ENCODE data around the gene XYLB.

The XYLB gene

DNA sequence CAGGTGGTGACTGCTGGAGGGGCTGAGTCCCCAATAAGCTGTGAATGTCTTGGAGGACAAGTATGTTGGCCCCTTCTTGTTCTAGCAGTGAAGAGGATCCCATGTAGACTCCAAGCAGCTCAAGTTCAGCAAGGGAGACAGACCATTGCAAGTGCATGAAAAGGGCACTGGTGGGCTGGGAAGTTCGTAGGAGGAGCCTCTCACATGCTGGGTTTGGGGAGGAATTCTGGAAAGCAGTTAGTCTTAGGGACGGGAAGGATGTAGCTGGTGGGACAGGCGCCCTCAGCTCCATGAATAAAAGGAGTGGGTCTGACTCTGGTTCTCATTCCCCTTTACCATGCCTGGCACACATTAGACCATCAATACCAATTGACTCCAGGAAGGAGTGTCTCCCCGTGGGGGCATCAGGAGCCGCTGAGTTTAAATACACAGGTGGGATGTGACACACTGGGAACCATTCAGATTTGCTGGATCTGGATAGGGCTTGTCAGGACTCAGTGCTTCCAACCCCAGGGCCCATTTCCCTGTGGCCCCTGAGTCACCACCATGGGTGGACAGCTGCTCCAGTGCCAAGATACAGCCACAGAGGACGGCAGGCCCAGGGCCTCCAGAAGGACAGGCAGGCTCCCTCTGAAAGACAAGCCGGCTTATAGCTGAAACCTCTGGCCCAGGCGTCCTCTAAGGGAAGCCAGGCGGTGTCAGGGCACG, 552 bp upstream of the XYLB start:
- TF ChIP-seq, protein P1, sequence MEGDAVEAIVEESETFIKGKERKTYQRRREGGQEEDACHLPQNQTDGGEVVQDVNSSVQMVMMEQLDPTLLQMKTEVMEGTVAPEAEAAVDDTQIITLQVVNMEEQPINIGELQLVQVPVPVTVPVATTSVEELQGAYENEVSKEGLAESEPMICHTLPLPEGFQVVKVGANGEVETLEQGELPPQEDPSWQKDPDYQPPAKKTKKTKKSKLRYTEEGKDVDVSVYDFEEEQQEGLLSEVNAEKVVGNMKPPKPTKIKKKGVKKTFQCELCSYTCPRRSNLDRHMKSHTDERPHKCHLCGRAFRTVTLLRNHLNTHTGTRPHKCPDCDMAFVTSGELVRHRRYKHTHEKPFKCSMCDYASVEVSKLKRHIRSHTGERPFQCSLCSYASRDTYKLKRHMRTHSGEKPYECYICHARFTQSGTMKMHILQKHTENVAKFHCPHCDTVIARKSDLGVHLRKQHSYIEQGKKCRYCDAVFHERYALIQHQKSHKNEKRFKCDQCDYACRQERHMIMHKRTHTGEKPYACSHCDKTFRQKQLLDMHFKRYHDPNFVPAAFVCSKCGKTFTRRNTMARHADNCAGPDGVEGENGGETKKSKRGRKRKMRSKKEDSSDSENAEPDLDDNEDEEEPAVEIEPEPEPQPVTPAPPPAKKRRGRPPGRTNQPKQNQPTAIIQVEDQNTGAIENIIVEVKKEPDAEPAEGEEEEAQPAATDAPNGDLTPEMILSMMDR (conservative IDR thresholded peaks at IDR 0.05), result no peak
- H3K27ac ChIP-seq, result peak overlapping the region; percentile 86

DNA sequence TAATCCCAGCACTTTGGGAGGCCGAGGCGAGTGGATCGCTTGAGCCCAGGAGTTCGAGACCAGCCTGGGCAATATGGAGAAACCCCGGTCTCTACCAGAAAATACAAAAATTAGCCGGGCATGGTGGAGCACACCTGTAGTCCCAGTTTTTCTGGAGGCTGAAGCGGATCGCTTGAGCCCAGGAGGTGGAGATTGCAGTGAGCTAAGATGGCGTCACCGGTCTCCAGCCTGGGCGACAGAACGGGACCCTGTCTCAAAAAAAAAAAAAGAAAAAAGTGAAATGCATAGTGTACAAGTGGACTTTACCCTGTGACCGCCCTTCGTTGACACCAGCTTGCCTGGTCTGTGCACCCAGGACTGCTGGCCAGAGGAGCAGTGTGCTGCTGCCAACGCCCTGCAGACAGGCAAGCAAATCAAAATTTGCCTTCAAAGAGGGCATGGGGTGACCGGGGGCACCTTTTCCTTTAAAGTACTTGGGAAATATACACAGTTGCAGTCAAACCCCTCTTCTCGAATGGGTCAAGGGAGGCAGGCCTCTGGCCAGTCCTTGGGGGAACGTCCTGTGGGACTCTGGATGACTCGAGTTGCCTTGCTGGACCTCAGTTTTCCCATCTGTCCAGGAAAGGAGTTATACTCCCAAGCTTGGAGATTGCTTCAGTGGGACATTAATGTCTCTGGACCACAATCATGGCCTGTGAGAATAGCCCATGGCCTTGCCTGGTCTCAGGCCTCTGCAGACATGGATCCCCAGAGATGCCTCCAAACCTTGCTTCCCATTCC, 1.0 kb downstream of the XYLB start:
- peak overlapping the region; percentile 86 for H3K27ac ChIP-seq
- TF ChIP-seq, protein P1 (conservative IDR thresholded peaks at IDR 0.05), result no peak

DNA sequence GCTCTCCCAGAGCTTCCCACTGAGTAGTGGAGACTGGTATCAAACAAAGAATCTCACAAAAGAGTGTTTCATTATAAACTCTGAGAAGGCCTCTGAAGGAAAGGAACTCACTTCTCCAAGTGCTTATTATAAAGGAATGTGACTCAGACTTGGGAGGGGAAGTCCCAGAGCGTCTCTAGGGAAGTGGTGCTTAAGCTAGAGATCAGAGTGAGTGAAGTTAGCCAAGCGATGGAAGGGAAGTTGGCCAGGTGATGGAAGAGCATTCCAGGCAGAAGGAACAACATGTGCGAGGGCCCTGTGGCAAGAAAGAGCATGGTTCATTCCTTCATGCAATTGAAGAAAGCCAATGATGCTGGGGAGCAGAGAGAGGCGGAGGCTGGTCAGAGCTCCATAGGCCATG, 2.3 kb downstream of the XYLB start:
- TF ChIP-seq, protein P1 (conservative IDR thresholded peaks at IDR 0.05), result no peak
- H3K27ac ChIP-seq, result no peak overlapping the region

DNA sequence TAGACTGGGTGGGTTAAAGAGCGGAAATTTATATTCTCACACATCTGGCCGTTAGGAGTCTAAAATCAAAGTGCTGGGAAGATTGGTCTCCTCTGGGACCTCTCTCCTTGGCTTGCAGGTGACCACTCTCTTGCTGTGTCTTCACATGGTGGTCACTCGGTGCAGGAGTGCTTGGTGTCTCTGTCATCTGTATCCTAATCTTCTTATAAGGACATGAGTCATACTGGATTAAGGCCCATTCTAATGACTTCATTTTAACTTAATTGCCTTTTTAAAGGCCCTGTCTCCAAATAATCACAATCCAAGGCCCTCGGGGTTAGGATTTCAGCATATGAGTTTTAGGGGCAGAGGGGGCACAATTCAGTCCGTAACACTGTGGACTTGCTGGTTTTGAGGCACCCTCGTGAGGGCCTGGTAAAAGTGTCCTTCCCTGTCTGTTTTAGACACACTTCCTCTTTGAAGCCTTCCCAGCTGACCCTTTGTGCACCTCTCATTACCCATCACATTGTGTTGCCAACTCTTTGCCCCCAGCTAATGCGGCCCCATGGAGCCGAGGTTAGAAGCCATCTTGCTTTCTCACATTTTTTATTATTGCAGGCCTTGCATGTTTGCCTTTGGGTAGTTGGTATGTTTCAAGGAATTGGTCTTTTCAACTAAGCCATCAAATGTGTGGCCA, 3.2 kb downstream of the XYLB start:
- no peak overlapping the region for H3K27ac ChIP-seq
- TF ChIP-seq, protein P1 (conservative IDR thresholded peaks at IDR 0.05), result no peak

DNA sequence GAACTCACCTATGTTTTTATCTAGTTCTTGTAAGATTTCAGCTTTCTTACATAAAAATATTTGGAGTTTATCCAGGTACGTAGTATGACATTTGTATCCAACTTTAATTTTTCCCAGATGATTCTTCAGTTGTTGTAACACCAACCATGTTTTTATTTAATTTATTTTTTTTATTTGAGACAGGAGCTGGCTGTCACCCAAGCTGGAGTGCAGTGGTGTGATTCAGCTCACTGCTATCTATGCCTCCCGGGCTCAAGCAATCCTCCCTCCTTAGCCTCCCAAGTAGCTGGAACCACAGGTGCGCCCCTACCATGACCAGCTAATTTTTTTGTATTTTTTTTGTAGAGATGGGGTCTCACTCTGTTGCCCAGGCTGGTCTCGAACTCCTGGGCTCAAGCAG, 6.6 kb downstream of the XYLB start:
- TF ChIP-seq, protein P1 (conservative IDR thresholded peaks at IDR 0.05), result no peak
- no peak overlapping the region for H3K27ac ChIP-seq

DNA sequence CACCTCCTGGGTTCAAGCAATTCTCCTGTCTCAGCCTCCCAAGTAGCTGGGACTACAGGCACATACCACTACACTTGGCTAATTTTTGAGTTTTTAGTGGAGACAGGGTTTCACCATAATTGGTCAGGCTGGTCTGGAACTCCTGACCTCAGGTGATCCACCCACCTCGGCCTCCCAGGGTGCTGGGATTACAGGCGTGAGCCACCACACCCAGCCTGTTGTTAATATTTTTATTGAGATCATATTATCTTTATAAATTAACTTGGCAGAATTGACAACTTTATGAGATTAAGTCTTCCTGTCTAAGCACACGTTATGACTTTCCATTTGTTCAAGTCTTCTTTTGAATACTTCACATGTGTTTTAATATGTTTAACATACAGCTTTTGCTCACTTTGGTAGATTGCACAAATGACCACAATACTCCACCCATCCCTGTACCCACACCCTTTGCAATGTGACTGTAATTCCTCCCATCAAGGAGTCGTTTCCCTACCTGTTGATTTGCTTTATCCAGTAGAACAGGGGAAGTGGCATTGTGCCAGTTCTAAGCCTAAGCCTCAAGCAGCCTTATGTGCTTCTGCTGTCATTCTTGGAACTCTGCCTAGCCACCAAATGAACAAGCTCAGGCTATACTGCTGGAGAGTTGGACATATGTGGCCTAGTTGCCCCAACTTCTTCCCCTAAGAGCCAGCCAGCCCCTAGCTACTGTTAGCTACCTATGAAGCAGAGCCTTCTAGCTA, 8.2 kb downstream of the XYLB start:
- H3K27ac ChIP-seq, result peak overlapping the region; percentile 40

More for the DNA sequence above, 8.2 kb downstream of the XYLB start:
- TF ChIP-seq, protein P1 (conservative IDR thresholded peaks at IDR 0.05), result no peak

Measured in VCaP (cell line).